NCI-H526 (cell line): ENCODE results near the gene SYT15B.
"Not testable (repeated sequence)": the region's sequence is repeated elsewhere in the genome, so short reads cannot be mapped to it uniquely, and the experiment has no call there.

Source experiments
- DNase-seq, 2 experiments: peaks; one replicate each; lab custom pipeline; 2025; lab: John Stamatoyannopoulos, UW

SYT15B gene

GRCh38 chr10:47763554-47764175 is at the start of gene SYT15B:
Gene SYT15B, minus strand, starts transcription at chr10:47763592. Its CDS starts 952 bp downstream, at chr10:47762640.
- DNase-seq = not testable (repeated sequence)

GRCh38 chr10:47779590-47779989 is 16.2 kb upstream of the SYT15B start:
- not testable (repeated sequence) for DNase-seq

- peak; percentile 29 to 59 for DNase-seq
Measured at GRCh38 chr10:47775361-47776231, 12.2 kb upstream of the SYT15B start.

GRCh38 chr10:47770745-47771144 is 7.4 kb upstream of the SYT15B start:
- DNase-seq = not testable (repeated sequence)

GRCh38 chr10:47768578-47769115 is 5.3 kb upstream of the SYT15B start:
- not testable (repeated sequence) for DNase-seq

GRCh38 chr10:47768085-47768484 is 4.7 kb upstream of the SYT15B start:
- DNase-seq = not testable (repeated sequence)

- DNase-seq = not testable (repeated sequence)
Measured at GRCh38 chr10:47767236-47767635, 3.8 kb upstream of the SYT15B start.

- DNase-seq = not testable (repeated sequence)
Measured at GRCh38 chr10:47765232-47765631, 1.8 kb upstream of the SYT15B start.

GRCh38 chr10:47762674-47763553 is 478 bp downstream of the SYT15B start:
- DNase-seq = not testable (repeated sequence)

- DNase-seq = not testable (repeated sequence)
Measured at GRCh38 chr10:47758855-47759254, 4.5 kb downstream of the SYT15B start.

GRCh38 chr10:47756169-47756568 is 7.2 kb downstream of the SYT15B start:
- DNase-seq = not testable (repeated sequence)

- DNase-seq = not testable (repeated sequence)
Measured at GRCh38 chr10:47753871-47754270, 9.5 kb downstream of the SYT15B start.

GRCh38 chr10:47753176-47753575 is 10.2 kb downstream of the SYT15B start:
- not testable (repeated sequence) for DNase-seq

- DNase-seq = not testable (repeated sequence)
Measured at GRCh38 chr10:47751821-47752220, 11.6 kb downstream of the SYT15B start.

- not testable (repeated sequence) for DNase-seq
Measured at GRCh38 chr10:47750360-47750759, 13.0 kb downstream of the SYT15B start.

- not testable (repeated sequence) for DNase-seq
Measured at GRCh38 chr10:47746780-47747376, 16.5 kb downstream of the SYT15B start.

- DNase-seq = not testable (repeated sequence)
Measured at GRCh38 chr10:47744881-47745280, 18.5 kb downstream of the SYT15B start.

GRCh38 chr10:47743611-47744550 is 19.5 kb downstream of the SYT15B start:
- DNase-seq = not testable (repeated sequence)

GRCh38 chr10:47740868-47741267 is 22.5 kb downstream of the SYT15B start:
- DNase-seq = not testable (repeated sequence)

- DNase-seq = not testable (repeated sequence)
Measured at GRCh38 chr10:47730911-47731310, 32.5 kb downstream of the SYT15B start.
